GM12892 (cell line): ENCODE measurements around the gene FGF12.

Source experiments
- POLR2A ChIP-seq: IDR thresholded peaks from 2 replicates; pipeline ENCODE4 v1.6.1; 2011; ENCODE audit warnings: low read depth, low read length, control low read depth
- POLR2AphosphoS5 ChIP-seq: IDR thresholded peaks from 2 replicates; pipeline ENCODE4 v1.6.1; 2011; ENCODE audit warnings: low read depth, low read length, control low read depth
- TAF1 ChIP-seq: IDR thresholded peaks from 2 replicates; pipeline ENCODE4 v1.6.1; 2011; ENCODE audit warnings: low read depth, mild to moderate bottlenecking, control low read depth, low read length, borderline replicate concordance

DNA sequence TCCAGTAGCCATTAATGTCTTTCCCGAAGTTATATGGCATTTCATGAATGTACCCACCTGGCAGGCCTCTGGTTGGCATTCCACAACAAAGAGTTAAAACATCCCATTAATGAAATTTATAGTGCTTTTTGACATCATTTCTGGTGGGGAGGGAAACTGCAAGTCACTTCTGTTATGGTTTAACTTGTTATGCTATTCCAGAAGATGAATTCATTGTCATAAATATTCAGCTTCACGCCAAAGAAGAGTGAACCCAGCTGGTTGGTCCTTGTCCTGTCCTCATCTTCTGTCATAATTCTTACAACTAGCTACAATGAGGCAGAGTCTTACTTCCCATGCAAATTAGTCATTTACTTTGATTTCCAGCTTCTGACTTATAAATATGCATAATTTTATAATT lies 471.5 kb downstream of the FGF12 start:
- TF ChIP-seq POLR2A (no peak), POLR2AphosphoS5 (no peak), TAF1 (no peak)
